ENCODE results near the gene SMAD3.

SMAD3 gene

GRCh38 chr15:67082007-67082536 is 16.7 kb downstream of the SMAD3 start:
- DNase-seq, result no peak

GRCh38 chr15:67083135-67083762 is 17.8 kb downstream of the SMAD3 start:
- no peak for DNase-seq

GRCh38 chr15:67084561-67084960 is 19.2 kb downstream of the SMAD3 start:
- no peak for DNase-seq

GRCh38 chr15:67085237-67085817 is 19.9 kb downstream of the SMAD3 start:
- DNase-seq, result no peak

GRCh38 chr15:67085818-67086636 is 20.6 kb downstream of the SMAD3 start:
- DNase-seq, result peak; percentile 95

- no peak for DNase-seq
These were observed 21.2 kb downstream of the SMAD3 start for GRCh38 chr15:67086637-67086914.

- no peak for DNase-seq
These were observed 22.2 kb downstream of the SMAD3 start for GRCh38 chr15:67087507-67088172.

- peak; percentile 65 for DNase-seq
These were observed 24.1 kb downstream of the SMAD3 start for GRCh38 chr15:67089217-67090193.

- peak; percentile 72 for DNase-seq
These were observed 25.1 kb downstream of the SMAD3 start for GRCh38 chr15:67090297-67091070.

GRCh38 chr15:67091071-67091979 is 25.9 kb downstream of the SMAD3 start:
- DNase-seq, result peak; percentile 82

GRCh38 chr15:67091980-67092677 is 26.7 kb downstream of the SMAD3 start:
- no peak for DNase-seq

- no peak for DNase-seq
These were observed 27.5 kb downstream of the SMAD3 start for GRCh38 chr15:67092752-67093503.

GRCh38 chr15:67093504-67093862 is 28.1 kb downstream of the SMAD3 start:
- no peak for DNase-seq

GRCh38 chr15:67094001-67094826 is 28.8 kb downstream of the SMAD3 start:
- no peak for DNase-seq

GRCh38 chr15:67095912-67096311 is 30.5 kb downstream of the SMAD3 start:
- no peak for DNase-seq

- no peak for DNase-seq
These were observed 31.3 kb downstream of the SMAD3 start for GRCh38 chr15:67096546-67097294.

GRCh38 chr15:67097424-67097823 is 32.0 kb downstream of the SMAD3 start:
- DNase-seq, result no peak

All from fibroblast of skin of right quadriceps (primary cell).